ENCODE results near the gene GPR107.

Gene GPR107

DNA sequence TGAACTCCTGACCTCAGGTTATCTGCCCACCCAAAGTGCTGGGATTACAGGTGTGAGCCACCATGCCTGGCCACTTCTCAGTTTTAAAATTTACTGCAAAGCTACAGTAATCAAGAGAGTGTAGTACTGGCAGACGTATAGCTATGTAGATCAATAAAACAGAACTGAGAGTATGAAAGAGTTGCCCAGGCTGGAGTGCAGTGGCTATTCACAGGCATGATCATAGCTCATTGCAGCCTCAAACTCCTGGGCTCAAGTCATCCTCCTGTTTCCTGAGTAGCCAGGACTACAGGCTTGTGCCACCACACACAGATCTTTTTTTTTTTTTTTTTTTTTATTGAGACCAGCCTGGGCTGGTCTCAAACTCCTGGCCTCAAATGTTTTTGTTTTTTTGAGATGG, 92.0 kb downstream of the GPR107 start:
- peaks cover 34% of the 10 kb centered on the region for H3K4me1 Mint-ChIP-seq
- TF ChIP-seq, protein P1, sequence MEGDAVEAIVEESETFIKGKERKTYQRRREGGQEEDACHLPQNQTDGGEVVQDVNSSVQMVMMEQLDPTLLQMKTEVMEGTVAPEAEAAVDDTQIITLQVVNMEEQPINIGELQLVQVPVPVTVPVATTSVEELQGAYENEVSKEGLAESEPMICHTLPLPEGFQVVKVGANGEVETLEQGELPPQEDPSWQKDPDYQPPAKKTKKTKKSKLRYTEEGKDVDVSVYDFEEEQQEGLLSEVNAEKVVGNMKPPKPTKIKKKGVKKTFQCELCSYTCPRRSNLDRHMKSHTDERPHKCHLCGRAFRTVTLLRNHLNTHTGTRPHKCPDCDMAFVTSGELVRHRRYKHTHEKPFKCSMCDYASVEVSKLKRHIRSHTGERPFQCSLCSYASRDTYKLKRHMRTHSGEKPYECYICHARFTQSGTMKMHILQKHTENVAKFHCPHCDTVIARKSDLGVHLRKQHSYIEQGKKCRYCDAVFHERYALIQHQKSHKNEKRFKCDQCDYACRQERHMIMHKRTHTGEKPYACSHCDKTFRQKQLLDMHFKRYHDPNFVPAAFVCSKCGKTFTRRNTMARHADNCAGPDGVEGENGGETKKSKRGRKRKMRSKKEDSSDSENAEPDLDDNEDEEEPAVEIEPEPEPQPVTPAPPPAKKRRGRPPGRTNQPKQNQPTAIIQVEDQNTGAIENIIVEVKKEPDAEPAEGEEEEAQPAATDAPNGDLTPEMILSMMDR (IDR thresholded peaks at IDR 0.05; ENCODE audit: unreplicated experiment in 3 of 3), result no peak
- H3K9me3 Mint-ChIP-seq, result no peaks in the 10 kb centered on the region
- H3K36me3 Mint-ChIP-seq (ENCODE audit: low read depth), result no peaks in the 10 kb centered on the region
- no peak overlapping the region for H3K27ac Mint-ChIP-seq
- H3K4me3 Mint-ChIP-seq, result no peak overlapping the region
- H3K27me3 Mint-ChIP-seq (ENCODE audit: low read depth), result peaks cover 14% of the 10 kb centered on the region

DNA sequence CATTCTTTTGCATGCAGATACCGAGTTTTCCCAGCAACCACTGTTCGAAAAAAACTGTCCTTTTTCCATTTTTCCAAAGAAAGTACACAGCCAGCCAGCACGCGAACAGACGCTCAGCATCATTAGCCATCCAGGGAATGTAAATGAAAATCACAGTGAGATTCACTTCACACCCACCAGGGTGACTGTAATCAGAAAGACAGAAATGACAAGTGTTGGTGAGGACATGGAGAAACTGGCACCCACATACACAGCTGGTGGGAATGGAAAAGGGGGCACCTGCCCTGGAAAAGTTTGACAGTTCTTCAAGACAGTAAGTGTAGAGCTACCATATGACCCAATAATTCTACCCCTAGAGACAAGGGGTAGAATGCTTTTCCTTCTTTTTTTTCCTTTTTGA, 93.5 kb downstream of the GPR107 start:
- no peak overlapping the region for H3K4me3 Mint-ChIP-seq
- no peaks in the 10 kb centered on the region for H3K9me3 Mint-ChIP-seq
- no peaks in the 10 kb centered on the region for H3K36me3 Mint-ChIP-seq (ENCODE audit: low read depth)
- no peak overlapping the region for H3K27ac Mint-ChIP-seq
- TF ChIP-seq, protein P1 (IDR thresholded peaks at IDR 0.05; ENCODE audit: unreplicated experiment in 3 of 3), result no peak
- peaks cover 20% of the 10 kb centered on the region for H3K27me3 Mint-ChIP-seq (ENCODE audit: low read depth)
- peaks cover 26% of the 10 kb centered on the region for H3K4me1 Mint-ChIP-seq

DNA sequence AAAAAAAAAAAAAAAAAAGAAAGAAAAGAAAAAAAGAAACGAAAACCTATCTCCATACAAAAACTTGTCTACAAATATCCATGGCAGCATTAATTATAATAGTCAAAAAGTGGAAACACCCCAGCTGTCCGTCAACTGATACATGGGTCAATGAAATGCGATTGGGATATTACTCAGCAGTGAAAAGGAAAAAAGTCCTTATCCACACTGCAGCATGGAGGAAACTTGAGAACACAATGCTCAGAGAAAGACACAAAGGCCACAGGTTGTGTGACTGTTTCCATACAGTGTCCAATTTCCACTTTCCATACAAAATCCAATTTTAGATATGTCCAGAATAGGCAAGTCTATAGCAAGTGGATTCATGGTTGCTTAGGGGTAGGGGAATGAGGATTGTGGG, 94.2 kb downstream of the GPR107 start:
- TF ChIP-seq, protein P1 (IDR thresholded peaks at IDR 0.05; ENCODE audit: unreplicated experiment in 3 of 3), result no peak
- Mint-ChIP-seq H3K27ac (no peak overlapping the region), H3K9me3 (no peaks in the 10 kb centered on the region), H3K4me3 (no peak overlapping the region), H3K36me3 (ENCODE audit: low read depth) (no peaks in the 10 kb centered on the region), H3K27me3 (ENCODE audit: low read depth) (peaks cover 20% of the 10 kb centered on the region), H3K4me1 (peaks cover 21% of the 10 kb centered on the region)

DNA sequence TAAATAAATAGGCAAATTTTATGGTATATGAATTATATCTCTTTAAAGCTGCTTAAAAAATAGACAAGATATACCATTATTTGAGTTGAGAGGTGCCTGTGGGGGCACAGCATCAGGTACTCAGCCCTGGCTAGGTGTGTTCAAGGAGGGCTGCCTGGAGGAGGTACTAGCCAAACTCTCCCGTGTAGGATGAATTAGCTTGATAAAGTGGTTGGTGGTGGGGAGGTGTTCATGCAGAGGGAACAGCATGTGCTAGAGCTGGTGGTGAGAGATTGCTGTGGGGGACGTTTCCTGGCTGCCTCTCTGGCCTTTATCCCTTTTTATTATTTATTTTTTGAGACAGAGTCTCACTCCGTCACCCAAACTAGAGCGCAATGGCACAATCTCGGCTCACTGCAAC, 95.3 kb downstream of the GPR107 start:
- Mint-ChIP-seq H3K4me3 (no peak overlapping the region), H3K9me3 (no peaks in the 10 kb centered on the region), H3K27ac (no peak overlapping the region), H3K36me3 (ENCODE audit: low read depth) (no peaks in the 10 kb centered on the region), H3K27me3 (ENCODE audit: low read depth) (peaks cover 16% of the 10 kb centered on the region), H3K4me1 (peaks cover 12% of the 10 kb centered on the region)
- TF ChIP-seq, protein P1 (IDR thresholded peaks at IDR 0.05; ENCODE audit: unreplicated experiment in 3 of 3), result no peak

DNA sequence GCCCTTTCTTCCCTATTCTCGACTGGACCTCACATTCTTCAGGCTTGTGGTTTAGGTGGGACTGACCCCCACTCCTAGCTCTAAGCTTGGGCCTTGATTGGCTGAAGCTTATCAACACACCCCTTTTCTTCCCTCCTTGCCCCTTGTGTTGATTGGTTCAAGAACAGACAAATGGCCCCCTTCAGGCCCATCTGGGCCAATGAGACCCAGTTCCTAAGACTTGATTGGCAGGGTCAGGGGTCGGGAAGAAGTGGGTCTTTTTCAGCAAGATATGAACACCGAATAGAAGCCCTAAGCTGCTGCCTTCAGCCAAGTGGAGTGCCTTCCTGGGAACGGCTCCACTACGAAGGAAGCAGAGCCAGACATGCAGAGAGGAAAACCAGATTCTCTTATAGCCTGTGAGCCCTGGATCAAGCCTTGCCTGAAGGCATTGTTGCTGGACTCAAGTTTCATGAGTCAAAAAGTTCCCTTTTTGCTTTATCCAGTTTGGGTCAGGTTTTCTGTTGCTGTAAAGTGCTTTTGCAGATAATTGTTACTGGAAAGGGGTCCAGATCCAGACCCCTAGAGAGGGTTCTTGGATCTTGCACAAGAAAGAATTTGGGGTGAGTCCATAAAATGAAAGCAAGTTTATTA, 96.1 kb downstream of the GPR107 start:
- no peak overlapping the region for H3K4me3 Mint-ChIP-seq
- H3K27ac Mint-ChIP-seq, result no peak overlapping the region
- TF ChIP-seq, protein P1 (IDR thresholded peaks at IDR 0.05; ENCODE audit: unreplicated experiment in 3 of 3), result no peak
- H3K27me3 Mint-ChIP-seq (ENCODE audit: low read depth), result peaks cover 16% of the 10 kb centered on the region
- H3K4me1 Mint-ChIP-seq, result peaks cover 7% of the 10 kb centered on the region
- no peaks in the 10 kb centered on the region for H3K36me3 Mint-ChIP-seq (ENCODE audit: low read depth)
- H3K9me3 Mint-ChIP-seq, result no peaks in the 10 kb centered on the region

DNA sequence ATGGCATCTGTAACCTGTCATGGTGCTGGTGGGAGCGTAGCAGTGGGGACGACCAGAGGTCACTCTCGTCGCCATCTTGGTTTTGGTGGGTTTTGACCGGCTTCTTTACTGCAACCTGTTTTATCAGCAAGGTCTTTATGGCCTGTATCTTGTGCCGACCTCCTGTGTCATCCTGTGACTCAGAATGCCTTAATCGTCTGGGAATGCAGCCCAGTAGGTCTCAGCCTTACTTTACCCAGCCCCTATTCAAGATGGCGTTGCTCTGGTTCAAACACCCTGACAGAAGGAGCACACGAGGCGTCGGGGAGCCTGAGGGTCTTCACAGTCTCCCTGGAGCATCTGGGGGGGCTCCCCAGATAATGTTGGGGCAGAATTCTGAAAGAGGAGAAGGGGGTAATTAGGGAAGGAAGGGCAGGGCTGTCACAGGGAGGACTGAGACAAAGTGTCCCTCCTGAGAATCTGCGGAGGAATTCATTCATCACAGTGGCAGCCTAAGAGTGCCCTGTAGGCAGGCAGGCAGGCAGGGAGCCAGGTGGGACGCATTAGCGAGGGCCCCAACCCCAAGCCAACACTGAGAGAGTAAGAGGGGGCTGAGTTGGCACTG, 97.2 kb downstream of the GPR107 start:
- Mint-ChIP-seq H3K27me3 (ENCODE audit: low read depth) (peaks cover 14% of the 10 kb centered on the region), H3K4me3 (no peak overlapping the region), H3K9me3 (no peaks in the 10 kb centered on the region), H3K27ac (no peak overlapping the region), H3K36me3 (ENCODE audit: low read depth) (no peaks in the 10 kb centered on the region), H3K4me1 (peaks cover 5% of the 10 kb centered on the region)
- TF ChIP-seq, protein P1 (IDR thresholded peaks at IDR 0.05; ENCODE audit: unreplicated experiment in 3 of 3), result no peak

All from nephron (organoid).